MM.1S (cell line): ENCODE results near the gene TTLL3.
A peak's percentile ranks its signal among the peaks of the same experiment; 100 is the strongest.

Experiments
- DNase-seq: peaks from one replicate; pipeline ENCODE4 v3.0.0-alpha.2; 2015
- H2AFZ ChIP-seq: fragments of 300-600 bp; sonication (generic); 2 replicates; pipeline ENCODE4 v1.6.0; 2016; ENCODE audit warnings: antibody characterized with exemption, low read length
- H3F3A ChIP-seq: fragments of 300-600 bp; sonication (generic); 2 replicates; pipeline ENCODE4 v1.6.1; 2016; ENCODE audit warnings: mild to moderate bottlenecking, antibody characterized with exemption, low read length, moderate library complexity, mixed read lengths; ENCODE audit not compliant: insufficient read depth
- H3K27ac ChIP-seq: fragments of 300-600 bp; sonication (generic); 2 replicates; pipeline ENCODE4 v1.5.1; 2016; ENCODE audit warnings: mild to moderate bottlenecking, low read length
- H3K27me3 ChIP-seq: fragments of 300-600 bp; sonication (generic); replicated peaks from 2 replicates; pipeline ENCODE4 v1.6.0; 2016; ENCODE audit warnings: low read length; ENCODE audit not compliant: insufficient read depth
- H3K36me3 ChIP-seq: fragments of 300-600 bp; sonication (generic); replicated peaks from 2 replicates; pipeline ENCODE4 v1.6.1; 2016; ENCODE audit warnings: mild to moderate bottlenecking, low read length, mixed read lengths; ENCODE audit not compliant: insufficient read depth
- H3K4me1 ChIP-seq: fragments of 300-600 bp; sonication (generic); 2 replicates; pipeline ENCODE4 v1.6.1; 2016; ENCODE audit warnings: low read length, mixed read lengths
- H3K4me2 ChIP-seq: fragments of 300-600 bp; sonication (generic); 2 replicates; pipeline ENCODE4 v1.6.0; 2016; ENCODE audit warnings: low read depth, low read length
- H3K4me3 ChIP-seq: fragments of 300-600 bp; sonication (generic); 2 replicates; pipeline ENCODE4 v1.5.1; 2016; ENCODE audit warnings: low read length, mixed read lengths
- H3K79me2 ChIP-seq: fragments of 300-600 bp; sonication (generic); 2 replicates; pipeline ENCODE4 v1.6.1; 2016; ENCODE audit warnings: mixed run types, low read length, mixed read lengths
- H3K9ac ChIP-seq: fragments of 300-600 bp; sonication (generic); 2 replicates; pipeline ENCODE4 v1.6.1; 2016; ENCODE audit warnings: low read length, mixed read lengths
- H3K9me2 ChIP-seq: fragments of 300-600 bp; sonication (generic); replicated peaks from 2 replicates; pipeline ENCODE4 v1.6.1; 2016; ENCODE audit warnings: mild to moderate bottlenecking, low read length, mixed read lengths; ENCODE audit not compliant: insufficient read depth
- H3K9me3 ChIP-seq: fragments of 300-600 bp; sonication (generic); replicated peaks from 2 replicates; pipeline ENCODE4 v1.6.1; 2016; ENCODE audit warnings: mild to moderate bottlenecking, low read length, mixed read lengths; ENCODE audit not compliant: insufficient read depth
- H4K20me1 ChIP-seq: fragments of 300-600 bp; sonication (generic); 2 replicates; pipeline ENCODE4 v1.6.1; 2016; ENCODE audit warnings: mild to moderate bottlenecking, low read length, moderate library complexity, mixed read lengths; ENCODE audit not compliant: insufficient read depth
- EZH2 ChIP-seq: fragments of 300-600 bp; sonication (generic); optimal IDR thresholded peaks from 2 replicates; pipeline ENCODE3; 2017; ENCODE audit warnings: low read depth, mild to moderate bottlenecking, antibody characterized with exemption, low read length, mixed read lengths
- EZH2phosphoT487 ChIP-seq: fragments of 300-600 bp; sonication (generic); IDR thresholded peaks from 2 replicates; pipeline ENCODE4 v1.6.1; 2018; ENCODE audit warnings: antibody characterized with exemption, low read length
- TF ChIP-seq, protein P1 (sequence below): fragments of 300-600 bp; sonication (generic); IDR thresholded peaks from 2 replicates; pipeline ENCODE4 v1.5.1; 2016; ENCODE audit warnings: antibody characterized with exemption, low read length, mixed read lengths

Gene TTLL3

DNA sequence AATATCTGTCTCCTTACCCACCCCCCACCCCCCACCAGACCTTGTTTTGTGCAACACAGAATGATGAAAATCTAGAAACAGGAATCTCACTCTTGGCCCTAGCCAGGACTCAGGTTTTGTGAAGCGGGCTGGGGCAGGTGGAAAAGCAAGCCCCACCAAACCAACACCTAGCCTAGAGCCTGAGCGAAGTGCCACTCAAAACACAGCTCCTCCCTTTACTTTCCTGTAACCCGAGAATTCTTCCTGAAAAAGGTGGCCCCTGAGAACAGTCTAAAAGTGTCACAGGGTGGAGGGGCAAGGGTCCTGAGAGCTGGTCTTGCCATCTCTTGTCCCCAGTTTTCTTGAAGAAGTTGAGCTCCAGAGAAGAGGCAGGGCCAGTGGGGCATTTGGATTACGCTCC, 51.1 kb downstream of the TTLL3 start:
- Histone ChIP-seq H2AFZ (no peak overlapping the region), H3K9me3 (no peaks in the 10 kb centered on the region), H3K9ac (no peak overlapping the region)

DNA sequence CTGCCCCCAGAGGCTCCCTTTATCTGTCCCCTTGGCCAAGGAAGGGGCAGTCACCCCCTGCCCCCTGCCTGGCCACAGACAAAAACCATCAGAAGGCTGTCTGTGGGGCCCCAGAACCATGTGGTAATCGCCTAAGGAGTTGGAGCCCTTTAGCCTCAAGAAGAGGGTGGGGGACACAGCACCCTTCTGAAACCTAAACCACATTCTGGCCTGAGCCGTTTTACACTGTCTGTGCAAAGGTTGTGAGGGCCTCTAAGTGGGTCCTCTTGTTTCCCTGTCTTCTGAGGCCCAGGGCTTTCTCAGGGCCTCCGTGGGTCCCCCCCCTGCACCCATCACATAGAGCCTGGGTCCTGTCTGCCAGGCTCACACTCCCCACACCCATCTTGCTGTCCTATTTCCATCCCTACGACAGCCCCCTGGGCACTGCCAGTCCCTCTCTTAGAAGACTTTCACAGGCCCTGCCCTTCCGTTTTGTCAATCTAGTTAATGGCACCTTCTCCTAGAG, 51.6 kb downstream of the TTLL3 start:
- no peaks in the 10 kb centered on the region for H3K36me3 ChIP-seq
- no peak for DNase-seq
- H3K4me3 ChIP-seq, result no peak overlapping the region
- no peaks in the 10 kb centered on the region for H3K9me3 ChIP-seq
- no peaks in the 10 kb centered on the region for H3F3A ChIP-seq
- no peaks in the 10 kb centered on the region for H4K20me1 ChIP-seq
- no peak overlapping the region for H3K27ac ChIP-seq
- H3K27me3 ChIP-seq, result no peaks in the 10 kb centered on the region
- H3K9ac ChIP-seq, result no peak overlapping the region
- no peak overlapping the region for H2AFZ ChIP-seq
- no peak overlapping the region for H3K4me2 ChIP-seq
- TF ChIP-seq, protein P1, sequence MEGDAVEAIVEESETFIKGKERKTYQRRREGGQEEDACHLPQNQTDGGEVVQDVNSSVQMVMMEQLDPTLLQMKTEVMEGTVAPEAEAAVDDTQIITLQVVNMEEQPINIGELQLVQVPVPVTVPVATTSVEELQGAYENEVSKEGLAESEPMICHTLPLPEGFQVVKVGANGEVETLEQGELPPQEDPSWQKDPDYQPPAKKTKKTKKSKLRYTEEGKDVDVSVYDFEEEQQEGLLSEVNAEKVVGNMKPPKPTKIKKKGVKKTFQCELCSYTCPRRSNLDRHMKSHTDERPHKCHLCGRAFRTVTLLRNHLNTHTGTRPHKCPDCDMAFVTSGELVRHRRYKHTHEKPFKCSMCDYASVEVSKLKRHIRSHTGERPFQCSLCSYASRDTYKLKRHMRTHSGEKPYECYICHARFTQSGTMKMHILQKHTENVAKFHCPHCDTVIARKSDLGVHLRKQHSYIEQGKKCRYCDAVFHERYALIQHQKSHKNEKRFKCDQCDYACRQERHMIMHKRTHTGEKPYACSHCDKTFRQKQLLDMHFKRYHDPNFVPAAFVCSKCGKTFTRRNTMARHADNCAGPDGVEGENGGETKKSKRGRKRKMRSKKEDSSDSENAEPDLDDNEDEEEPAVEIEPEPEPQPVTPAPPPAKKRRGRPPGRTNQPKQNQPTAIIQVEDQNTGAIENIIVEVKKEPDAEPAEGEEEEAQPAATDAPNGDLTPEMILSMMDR, result no peak
- TF ChIP-seq EZH2phosphoT487 (no peak), EZH2 (no peak)
- no peaks in the 10 kb centered on the region for H3K9me2 ChIP-seq
- H3K79me2 ChIP-seq, result no peaks in the 10 kb centered on the region
- H3K4me1 ChIP-seq, result no peaks in the 10 kb centered on the region

More for the DNA sequence above, 51.1 kb downstream of the TTLL3 start:
- Histone ChIP-seq H3F3A (no peaks in the 10 kb centered on the region), H3K9me2 (no peaks in the 10 kb centered on the region), H3K4me2 (no peak overlapping the region), H3K27me3 (no peaks in the 10 kb centered on the region), H3K4me3 (no peak overlapping the region), H3K27ac (no peak overlapping the region), H3K4me1 (no peaks in the 10 kb centered on the region), H4K20me1 (no peaks in the 10 kb centered on the region), H3K79me2 (no peaks in the 10 kb centered on the region), H3K36me3 (no peaks in the 10 kb centered on the region)
- TF ChIP-seq EZH2phosphoT487 (no peak), EZH2 (no peak)
- TF ChIP-seq, protein P1, result no peak
- DNase-seq, result no peak

DNA sequence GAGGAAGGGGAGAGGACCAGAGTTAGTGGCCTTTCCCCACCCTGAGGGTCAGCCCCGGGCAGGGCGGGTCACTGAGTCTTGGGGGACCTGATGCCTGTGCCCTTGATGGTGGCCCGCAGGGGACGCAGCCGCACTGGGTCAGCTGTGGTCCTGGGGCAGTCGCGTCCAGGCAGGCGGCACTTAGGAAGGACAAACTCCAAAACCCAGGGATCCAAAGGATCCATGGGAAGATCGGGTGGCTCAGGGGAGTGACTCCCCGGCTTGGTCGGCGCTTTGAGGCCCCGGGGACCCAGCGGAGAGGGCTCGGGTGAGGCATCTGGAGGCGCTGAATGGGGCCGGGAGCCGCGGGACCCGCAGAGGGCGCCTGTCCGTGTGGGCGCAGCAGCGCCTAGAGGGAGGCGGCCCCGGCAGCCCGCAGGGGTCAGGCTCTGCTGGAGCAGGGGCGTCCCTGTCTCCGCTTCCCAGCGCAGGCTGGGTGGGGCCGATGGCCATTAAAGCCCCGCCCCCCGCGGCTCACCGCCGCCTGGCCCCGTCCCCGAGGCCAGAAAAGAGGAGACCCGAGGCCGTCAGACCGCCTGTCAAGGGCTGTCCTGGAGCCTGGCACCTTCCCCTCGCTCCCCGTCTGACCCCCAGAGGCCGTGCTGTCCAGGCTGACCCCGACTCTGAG, 52.5 kb downstream of the TTLL3 start:
- no peaks in the 10 kb centered on the region for H4K20me1 ChIP-seq
- H3K4me3 ChIP-seq, result no peak overlapping the region
- H3K9me2 ChIP-seq, result no peaks in the 10 kb centered on the region
- H2AFZ ChIP-seq, result 0 out of 2 replicates have a peak overlapping the region, but pooled peaks have one; percentile 31
- H3K36me3 ChIP-seq, result no peaks in the 10 kb centered on the region
- TF ChIP-seq EZH2phosphoT487, result no peak
- TF ChIP-seq, protein P1, result peak; percentile 8; the same call in 1 of the 2 replicates
- no peak for TF ChIP-seq EZH2
- no peaks in the 10 kb centered on the region for H3K4me1 ChIP-seq
- H3K79me2 ChIP-seq, result no peaks in the 10 kb centered on the region
- no peak overlapping the region for H3K27ac ChIP-seq
- H3K4me2 ChIP-seq, result peak overlapping the region; percentile 24; the same call in 1 of the 2 replicates
- no peak overlapping the region for H3K9ac ChIP-seq
- H3K9me3 ChIP-seq, result no peaks in the 10 kb centered on the region
- H3F3A ChIP-seq, result no peaks in the 10 kb centered on the region
- no peaks in the 10 kb centered on the region for H3K27me3 ChIP-seq
- DNase-seq, result no peak
